Astrocyte of the spinal cord (primary cell): ENCODE measurements around the gene MCTP1.

Experiments
- DNase-seq: peaks from one replicate; pipeline ENCODE4 v3.0.0; 2011; ENCODE audit warnings: low read depth, low spot score
- H3K4me3 ChIP-seq: 2 replicates; pipeline ENCODE4 v1.5.1; 2011; ENCODE audit warnings: low read depth, mild to moderate bottlenecking, low read length, moderate library complexity
- in situ Hi-C: cut with HindIII; loops from 2 replicates; pipeline ENCODE4 v1.10.0; 2017; ENCODE audit warnings: low sequenced_read_pairs
- TF ChIP-seq, protein P1 (sequence below): IDR thresholded peaks from 2 replicates; pipeline ENCODE4 v1.5.1; 2012; ENCODE audit warnings: low read depth, mild to moderate bottlenecking, low read length, inconsistent platforms

The MCTP1 gene

GRCh38 chr5:95072281-95072680 is 212.6 kb downstream of the MCTP1 start:
- TF ChIP-seq, protein P1, sequence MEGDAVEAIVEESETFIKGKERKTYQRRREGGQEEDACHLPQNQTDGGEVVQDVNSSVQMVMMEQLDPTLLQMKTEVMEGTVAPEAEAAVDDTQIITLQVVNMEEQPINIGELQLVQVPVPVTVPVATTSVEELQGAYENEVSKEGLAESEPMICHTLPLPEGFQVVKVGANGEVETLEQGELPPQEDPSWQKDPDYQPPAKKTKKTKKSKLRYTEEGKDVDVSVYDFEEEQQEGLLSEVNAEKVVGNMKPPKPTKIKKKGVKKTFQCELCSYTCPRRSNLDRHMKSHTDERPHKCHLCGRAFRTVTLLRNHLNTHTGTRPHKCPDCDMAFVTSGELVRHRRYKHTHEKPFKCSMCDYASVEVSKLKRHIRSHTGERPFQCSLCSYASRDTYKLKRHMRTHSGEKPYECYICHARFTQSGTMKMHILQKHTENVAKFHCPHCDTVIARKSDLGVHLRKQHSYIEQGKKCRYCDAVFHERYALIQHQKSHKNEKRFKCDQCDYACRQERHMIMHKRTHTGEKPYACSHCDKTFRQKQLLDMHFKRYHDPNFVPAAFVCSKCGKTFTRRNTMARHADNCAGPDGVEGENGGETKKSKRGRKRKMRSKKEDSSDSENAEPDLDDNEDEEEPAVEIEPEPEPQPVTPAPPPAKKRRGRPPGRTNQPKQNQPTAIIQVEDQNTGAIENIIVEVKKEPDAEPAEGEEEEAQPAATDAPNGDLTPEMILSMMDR: no peak
- no peak overlapping the region for H3K4me3 ChIP-seq
- no peak for DNase-seq
- in situ Hi-C loops: no loop called here

- in situ Hi-C loops: no loop called here
- no peak for DNase-seq
These were observed 214.0 kb downstream of the MCTP1 start for GRCh38 chr5:95070866-95071265.

DNA sequence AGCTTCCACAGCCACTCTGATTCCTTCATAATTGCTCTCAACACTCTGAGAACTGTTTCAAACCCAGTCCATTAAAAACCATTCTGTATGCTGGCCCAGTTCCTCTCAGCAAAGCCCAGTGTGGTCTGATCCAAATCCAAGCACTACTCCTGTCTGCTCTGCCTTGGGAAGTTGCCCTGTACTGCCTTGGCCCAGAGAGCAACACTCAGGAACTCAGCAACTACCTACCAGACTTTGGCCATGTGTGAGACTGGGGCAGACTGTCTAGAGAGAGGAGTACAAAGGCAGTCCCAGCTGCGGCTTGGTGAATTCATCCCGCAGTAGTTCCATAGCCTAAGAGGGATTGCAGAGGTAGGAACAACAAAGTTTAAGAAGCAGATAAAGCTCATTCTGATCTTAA is 214.4 kb downstream of the MCTP1 start:
- H3K4me3 ChIP-seq: no peak overlapping the region
- DNase-seq: no peak
- in situ Hi-C loops: no loop called here
- TF ChIP-seq, protein P1: no peak

More at GRCh38 chr5:95070866-95071265, 214.0 kb downstream of the MCTP1 start:
- no peak overlapping the region for H3K4me3 ChIP-seq
- TF ChIP-seq, protein P1: no peak

DNA sequence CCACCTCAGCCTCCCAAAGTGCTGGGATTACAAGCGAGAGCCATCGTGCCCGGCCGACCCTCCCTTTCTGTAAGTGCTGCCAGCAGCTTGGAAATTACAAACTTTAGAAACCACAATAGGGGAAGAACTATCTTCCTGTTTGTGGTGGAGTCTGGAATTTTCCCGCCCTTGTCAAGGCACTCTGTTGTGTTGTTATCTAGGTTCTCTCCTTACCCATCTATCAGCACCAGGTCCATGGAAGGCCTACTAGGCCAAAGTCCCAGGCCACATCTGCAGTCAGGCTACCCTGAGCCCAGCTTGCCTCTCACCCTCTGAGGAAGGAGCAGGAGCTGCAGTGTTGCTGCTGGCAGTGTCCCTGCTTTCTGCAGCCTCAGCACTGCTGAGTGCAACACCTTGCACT is 214.9 kb downstream of the MCTP1 start:
- DNase-seq: no peak
- TF ChIP-seq, protein P1: no peak
- in situ Hi-C loops: no loop called here
- no peak overlapping the region for H3K4me3 ChIP-seq

DNA sequence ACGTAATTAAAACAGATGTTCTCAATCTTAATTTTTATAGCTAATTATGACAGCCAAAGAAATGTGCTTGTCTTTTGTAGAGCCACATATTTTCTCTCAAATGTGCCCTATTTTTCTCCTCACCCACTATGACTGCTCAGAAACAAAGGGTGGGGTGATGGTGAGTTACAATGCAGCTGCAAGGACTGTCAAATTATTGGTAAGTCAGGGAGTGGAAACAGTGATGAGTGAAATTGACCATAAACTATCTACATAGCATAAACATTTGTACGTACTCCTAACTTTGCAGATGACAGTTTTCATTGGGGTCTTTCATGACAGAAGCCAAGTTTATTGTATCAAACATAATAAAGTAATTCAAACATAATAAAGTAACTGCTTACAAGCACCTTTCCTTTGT is 215.9 kb downstream of the MCTP1 start:
- TF ChIP-seq, protein P1: no peak
- DNase-seq: no peak
- in situ Hi-C loops: no loop called here
- no peak overlapping the region for H3K4me3 ChIP-seq

DNA sequence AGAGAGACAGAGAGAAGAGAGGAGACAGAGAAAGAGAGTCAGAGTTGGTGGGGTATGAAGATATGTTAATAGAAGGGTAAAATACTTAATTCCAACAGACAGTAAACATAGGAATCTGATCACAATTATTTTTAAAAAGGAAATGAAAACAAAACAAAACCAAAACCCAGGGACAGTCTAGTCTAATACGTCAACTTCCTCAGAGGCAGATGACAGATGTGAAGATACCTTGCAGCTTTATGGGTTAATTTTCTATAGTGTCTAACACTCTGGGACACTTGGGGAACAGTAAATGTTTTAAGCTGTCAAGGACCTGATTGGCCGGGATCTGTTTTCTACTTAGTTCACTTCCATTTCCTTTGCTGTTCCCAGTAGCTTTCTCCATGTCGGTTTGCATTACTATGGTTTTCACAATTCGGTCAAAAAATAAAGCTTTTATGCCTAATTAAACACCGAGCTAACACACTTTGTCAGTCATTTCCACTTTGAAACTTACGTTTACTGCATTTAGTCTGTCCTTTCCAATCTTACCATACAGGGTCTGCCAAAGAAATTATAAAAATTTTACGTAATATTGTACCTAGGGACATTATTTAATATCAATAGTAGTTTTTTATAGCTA is 216.5 kb downstream of the MCTP1 start:
- no peak overlapping the region for H3K4me3 ChIP-seq
- DNase-seq: no peak
- TF ChIP-seq, protein P1: no peak
- in situ Hi-C loops: no loop called here
